HuH-7 (cell line): ENCODE data around the gene CYP26A1.

Experiments used
- DNase-seq: peaks from one replicate; pipeline ENCODE4 v3.0.0; 2011; ENCODE audit warnings: low spot score

The CYP26A1 gene

DNA sequence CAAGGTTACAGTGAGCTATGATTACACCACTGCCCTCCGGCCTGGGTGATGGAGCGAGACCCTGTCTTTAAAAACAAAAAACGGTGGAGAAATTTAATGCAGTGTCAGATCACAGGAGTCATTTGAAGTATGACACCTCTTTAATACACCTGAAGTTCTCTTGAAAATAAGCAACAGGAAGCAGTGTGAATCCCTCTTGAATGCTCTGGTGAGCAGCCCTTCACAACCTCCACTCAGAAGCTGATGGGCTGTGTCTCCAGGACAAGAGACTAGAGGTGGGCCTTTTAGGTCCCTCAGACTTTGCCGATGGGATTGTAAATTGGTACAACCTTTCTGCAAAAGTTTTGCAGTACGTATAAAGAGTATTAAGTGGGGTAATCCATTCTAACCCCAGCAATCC is 50.1 kb downstream of the CYP26A1 start:
- DNase-seq: no peak

DNA sequence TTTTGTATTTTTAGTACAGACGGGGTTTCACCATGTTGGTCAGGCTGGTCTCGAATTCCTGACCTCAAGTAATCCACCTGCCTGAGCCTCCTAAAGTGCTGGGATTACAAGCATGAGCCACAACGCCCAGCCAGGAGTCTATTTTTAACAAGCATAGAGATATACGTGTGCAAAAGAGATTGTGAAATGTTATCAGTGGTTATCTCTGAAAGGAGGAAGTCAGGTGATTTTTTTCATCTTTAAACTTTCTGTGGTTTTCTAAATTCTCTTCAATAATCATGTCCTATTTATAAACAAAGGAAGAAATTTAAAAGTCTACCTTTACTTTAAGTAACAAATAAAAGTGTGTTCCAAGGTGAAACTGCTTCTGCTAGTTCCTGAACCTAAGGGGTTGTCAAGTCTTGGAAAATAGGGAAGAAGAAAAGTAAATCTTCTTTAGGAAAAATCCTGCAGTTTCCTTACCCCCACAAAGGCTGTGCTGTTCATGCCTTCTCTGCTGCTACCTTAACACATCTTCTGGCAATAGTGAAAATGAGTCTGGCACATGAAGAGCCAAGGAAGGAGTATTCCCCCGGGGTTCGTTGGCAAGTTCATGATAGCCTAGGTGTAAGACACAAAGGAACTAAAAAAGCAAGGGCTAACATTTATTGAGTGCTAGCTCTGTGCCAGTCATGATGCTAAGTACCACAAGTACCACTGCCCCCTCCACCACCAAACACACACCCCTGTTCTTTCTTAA is 51.1 kb downstream of the CYP26A1 start:
- DNase-seq: no peak

GRCh38 chr10:93125966-93126365 is 52.3 kb downstream of the CYP26A1 start:
- DNase-seq: no peak

GRCh38 chr10:93126483-93127052 is 52.9 kb downstream of the CYP26A1 start:
- DNase-seq: no peak
